ENCODE data around the gene LHFPL5.

The LHFPL5 gene

GRCh38 chr6:35842381-35842780, 37.2 kb downstream of the LHFPL5 start:
- Histone ChIP-seq H3K9me3 (ENCODE audit: severe bottlenecking) (no peaks in the 10 kb centered on the region), H3K4me3 (ENCODE audit: severe bottlenecking) (no peak overlapping the region), H3K27ac (ENCODE audit: poor library complexity, severe bottlenecking) (no peak overlapping the region), H3K36me3 (ENCODE audit: low read depth) (peaks cover 78% of the 10 kb centered on the region), H3K27me3 (ENCODE audit: insufficient read depth, poor library complexity, severe bottlenecking) (no peaks in the 10 kb centered on the region), H3K4me1 (ENCODE audit: insufficient read depth, poor library complexity, severe bottlenecking) (no peaks in the 10 kb centered on the region)
- DNase-seq (ENCODE audit: low spot score) (no peak), ATAC-seq (ENCODE audit: low read depth) (no peak)
- no peak for TF ChIP-seq CTCF (IDR thresholded peaks at IDR 0.05; ENCODE audit: poor library complexity, severe bottlenecking)

- H3K36me3 ChIP-seq (ENCODE audit: low read depth) = peaks cover 79% of the 10 kb centered on the region
- ATAC-seq (ENCODE audit: low read depth) = no peak
- H3K27ac ChIP-seq (ENCODE audit: poor library complexity, severe bottlenecking) = no peak overlapping the region
These were observed 39.1 kb downstream of the LHFPL5 start for GRCh38 chr6:35844290-35844689.

GRCh38 chr6:35850208-35850607, 45.1 kb downstream of the LHFPL5 start:
- no peak overlapping the region for H3K27ac ChIP-seq (ENCODE audit: poor library complexity, severe bottlenecking)
- peaks cover 80% of the 10 kb centered on the region for H3K36me3 ChIP-seq (ENCODE audit: low read depth)
- H3K4me3 ChIP-seq (ENCODE audit: severe bottlenecking) = no peak overlapping the region
- ATAC-seq (ENCODE audit: low read depth) (no peak), DNase-seq (ENCODE audit: low spot score) (no peak)
- TF ChIP-seq CTCF (IDR thresholded peaks at IDR 0.05; ENCODE audit: poor library complexity, severe bottlenecking) = no peak
- H3K9me3 ChIP-seq (ENCODE audit: severe bottlenecking) = no peaks in the 10 kb centered on the region
- no peaks in the 10 kb centered on the region for H3K27me3 ChIP-seq (ENCODE audit: insufficient read depth, poor library complexity, severe bottlenecking)
- H3K4me1 ChIP-seq (ENCODE audit: insufficient read depth, poor library complexity, severe bottlenecking) = no peaks in the 10 kb centered on the region

More at GRCh38 chr6:35844290-35844689, 39.1 kb downstream of the LHFPL5 start:
- Histone ChIP-seq H3K4me3 (ENCODE audit: severe bottlenecking) (no peak overlapping the region), H3K9me3 (ENCODE audit: severe bottlenecking) (no peaks in the 10 kb centered on the region), H3K27me3 (ENCODE audit: insufficient read depth, poor library complexity, severe bottlenecking) (no peaks in the 10 kb centered on the region), H3K4me1 (ENCODE audit: insufficient read depth, poor library complexity, severe bottlenecking) (no peaks in the 10 kb centered on the region)
- TF ChIP-seq CTCF (IDR thresholded peaks at IDR 0.05; ENCODE audit: poor library complexity, severe bottlenecking) = no peak
- DNase-seq (ENCODE audit: low spot score) = no peak

- H3K27ac ChIP-seq (ENCODE audit: poor library complexity, severe bottlenecking) = no peak overlapping the region
- H3K9me3 ChIP-seq (ENCODE audit: severe bottlenecking) = no peaks in the 10 kb centered on the region
- H3K36me3 ChIP-seq (ENCODE audit: low read depth) = peaks cover 93% of the 10 kb centered on the region
- H3K27me3 ChIP-seq (ENCODE audit: insufficient read depth, poor library complexity, severe bottlenecking) = no peaks in the 10 kb centered on the region
- TF ChIP-seq CTCF (IDR thresholded peaks at IDR 0.05; ENCODE audit: poor library complexity, severe bottlenecking) = no peak
- DNase-seq (ENCODE audit: low spot score) (no peak), ATAC-seq (ENCODE audit: low read depth) (no peak)
- H3K4me3 ChIP-seq (ENCODE audit: severe bottlenecking) = no peak overlapping the region
- no peaks in the 10 kb centered on the region for H3K4me1 ChIP-seq (ENCODE audit: insufficient read depth, poor library complexity, severe bottlenecking)
These were observed 47.8 kb downstream of the LHFPL5 start for GRCh38 chr6:35852994-35853393.

GRCh38 chr6:35856250-35856649, 51.1 kb downstream of the LHFPL5 start:
- DNase-seq (ENCODE audit: low spot score) (no peak), ATAC-seq (ENCODE audit: low read depth) (no peak)
- no peak overlapping the region for H3K4me3 ChIP-seq (ENCODE audit: severe bottlenecking)

More at GRCh38 chr6:35856250-35856649, 51.1 kb downstream of the LHFPL5 start:
- Histone ChIP-seq H3K27me3 (ENCODE audit: insufficient read depth, poor library complexity, severe bottlenecking) (no peaks in the 10 kb centered on the region), H3K36me3 (ENCODE audit: low read depth) (peaks cover 91% of the 10 kb centered on the region), H3K4me1 (ENCODE audit: insufficient read depth, poor library complexity, severe bottlenecking) (no peaks in the 10 kb centered on the region), H3K27ac (ENCODE audit: poor library complexity, severe bottlenecking) (no peak overlapping the region), H3K9me3 (ENCODE audit: severe bottlenecking) (no peaks in the 10 kb centered on the region)
- TF ChIP-seq CTCF (IDR thresholded peaks at IDR 0.05; ENCODE audit: poor library complexity, severe bottlenecking) = no peak
